ENCODE data around the gene GAS5. TPM values are rescaled to one million over a fixed set of nuclear protein-coding genes. Genes with fewer than 3 reads are reported as not detected.

GAS5 gene
- total and polyA plus RNA-seq, 9 of the 15 experiments (the other 6 are each of a cell fraction or from before 2014, with no cell fraction given): 565 to 1,860 (median 1,006) TPM

DNA sequence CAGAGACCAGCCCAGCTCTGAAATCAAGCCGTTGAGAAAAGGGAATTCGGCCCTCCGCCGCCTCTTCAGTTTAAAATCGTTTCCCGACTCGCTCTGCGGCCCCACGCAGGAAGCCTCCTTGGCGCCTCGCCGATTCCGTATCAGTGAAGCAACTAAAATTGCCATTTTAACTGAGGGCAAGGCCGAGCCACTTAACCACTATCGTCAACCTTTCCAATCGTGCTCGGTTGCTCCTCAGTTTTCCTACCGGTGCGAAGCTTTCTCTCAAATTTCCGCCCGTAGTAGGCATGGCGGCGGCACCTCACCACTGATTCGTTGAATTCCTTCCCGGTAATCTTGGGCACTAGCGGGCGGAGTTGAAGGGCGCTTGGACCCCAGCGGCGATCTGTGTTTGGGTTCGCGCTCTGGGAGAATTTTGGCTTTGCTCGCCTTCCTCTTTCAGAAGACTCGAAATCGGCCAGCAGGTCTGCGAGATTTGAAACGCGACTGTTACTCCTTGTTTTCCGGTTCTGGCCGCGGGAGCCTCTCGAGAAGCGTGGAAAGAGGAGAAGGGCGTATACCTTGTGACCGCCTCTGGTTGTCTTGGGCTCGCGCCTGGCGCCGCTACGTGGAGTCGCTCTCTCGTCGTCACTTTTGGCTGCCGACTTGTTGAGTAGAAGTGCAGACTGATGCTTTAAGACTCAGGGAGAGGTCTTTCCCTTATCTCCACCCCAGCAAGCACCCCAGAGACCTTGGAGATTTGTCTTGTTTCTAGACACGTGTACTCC is 43.3 kb downstream of the GAS5 start, which contains the start of the genes CENPL and DARS2 (continued):
- TF ChIP-seq, protein P1, sequence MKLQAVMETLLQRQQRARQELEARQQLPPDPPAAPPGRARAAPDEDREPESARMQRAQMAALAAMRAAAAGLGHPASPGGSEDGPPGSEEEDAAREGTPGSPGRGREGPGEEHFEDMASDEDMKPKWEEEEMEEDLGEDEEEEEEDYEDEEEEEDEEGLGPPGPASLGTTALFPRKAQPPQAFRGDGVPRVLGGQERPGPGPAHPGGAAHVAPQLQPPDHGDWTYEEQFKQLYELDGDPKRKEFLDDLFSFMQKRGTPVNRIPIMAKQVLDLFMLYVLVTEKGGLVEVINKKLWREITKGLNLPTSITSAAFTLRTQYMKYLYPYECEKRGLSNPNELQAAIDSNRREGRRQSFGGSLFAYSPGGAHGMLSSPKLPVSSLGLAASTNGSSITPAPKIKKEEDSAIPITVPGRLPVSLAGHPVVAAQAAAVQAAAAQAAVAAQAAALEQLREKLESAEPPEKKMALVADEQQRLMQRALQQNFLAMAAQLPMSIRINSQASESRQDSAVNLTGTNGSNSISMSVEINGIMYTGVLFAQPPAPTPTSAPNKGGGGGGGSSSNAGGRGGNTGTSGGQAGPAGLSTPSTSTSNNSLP (IDR thresholded peaks at IDR 0.05; ENCODE audit: borderline replicate concordance, low read depth, low read length): no peak
- TF ChIP-seq DIDO1 (tag; IDR thresholded peaks at IDR 0.05; ENCODE audit: low read depth) (peak; percentile 94), ZNF324 (CRISPR knock-in tag; IDR thresholded peaks at IDR 0.05) (no peak), LCOR (CRISPR knock-in tag; IDR thresholded peaks at IDR 0.05) (peak; percentile 83), ETV6 (IDR thresholded peaks at IDR 0.05; ENCODE audit: borderline replicate concordance in 1 of 2, low read depth in 2 of 2, low read length in 1 of 2) (peak in 1 of 2 experiments; percentile 48; a peak in 1 of 4 replicates), ETV6 (CRISPR knock-in tag; IDR thresholded peaks at IDR 0.05; ENCODE audit: borderline replicate concordance) (peak; percentile 89), TARDBP (IDR thresholded peaks at IDR 0.05) (peak; percentile 76; the same call in 1 of the 2 replicates), ELF1 (tag; IDR thresholded peaks at IDR 0.05) (peak; percentile 99), ARID1B (IDR thresholded peaks at IDR 0.05) (peak; percentile 51), ZNF165 (CRISPR knock-in tag; IDR thresholded peaks at IDR 0.05; ENCODE audit: borderline replicate concordance) (no peak), ZKSCAN1 (IDR thresholded peaks at IDR 0.05; ENCODE audit: low read depth, low read length) (peak; percentile 59; the same call in 1 of the 2 replicates), CEBPG (CRISPR knock-in tag; IDR thresholded peaks at IDR 0.05) (peak; percentile 86), CEBPG (tag; conservative IDR thresholded peaks at IDR 0.05 in 1 of 2, IDR thresholded peaks at IDR 0.05 in 1 of 2) (peak; percentile 65 to 77), RAD51 (IDR thresholded peaks at IDR 0.05; ENCODE audit: borderline replicate concordance, low read depth) (peak; percentile 34; the same call in 1 of the 2 replicates), ZBTB7A (IDR thresholded peaks at IDR 0.05; ENCODE audit: borderline replicate concordance, control insufficient read depth, low read depth, low read length) (peak; percentile 8; the same call in 1 of the 2 replicates), KDM1A (IDR thresholded peaks at IDR 0.05) (no peak), RFX1 (IDR thresholded peaks at IDR 0.05) (peak; percentile 29; the same call in 1 of the 2 replicates), ZNF445 (CRISPR knock-in tag; IDR thresholded peaks at IDR 0.05; ENCODE audit: low read depth) (no peak), CCAR2 (IDR thresholded peaks at IDR 0.05; ENCODE audit: low read depth, low read length) (no peak), ESRRB (CRISPR knock-in tag; IDR thresholded peaks at IDR 0.05; ENCODE audit: borderline replicate concordance) (no peak), ZNF561 (CRISPR knock-in tag; conservative IDR thresholded peaks at IDR 0.05) (no peak), GATAD2B (IDR thresholded peaks at IDR 0.05; ENCODE audit: borderline replicate concordance) (0 out of 2 replicates have a peak, but pooled peaks have one; percentile 8)
- TF ChIP-seq, protein P2, sequence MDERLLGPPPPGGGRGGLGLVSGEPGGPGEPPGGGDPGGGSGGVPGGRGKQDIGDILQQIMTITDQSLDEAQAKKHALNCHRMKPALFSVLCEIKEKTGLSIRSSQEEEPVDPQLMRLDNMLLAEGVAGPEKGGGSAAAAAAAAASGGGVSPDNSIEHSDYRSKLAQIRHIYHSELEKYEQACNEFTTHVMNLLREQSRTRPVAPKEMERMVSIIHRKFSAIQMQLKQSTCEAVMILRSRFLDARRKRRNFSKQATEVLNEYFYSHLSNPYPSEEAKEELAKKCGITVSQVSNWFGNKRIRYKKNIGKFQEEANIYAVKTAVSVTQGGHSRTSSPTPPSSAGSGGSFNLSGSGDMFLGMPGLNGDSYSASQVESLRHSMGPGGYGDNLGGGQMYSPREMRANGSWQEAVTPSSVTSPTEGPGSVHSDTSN (CRISPR knock-in tag; IDR thresholded peaks at IDR 0.05; ENCODE audit: low read depth): no peak
- TF ChIP-seq, protein P2 (tag; conservative IDR thresholded peaks at IDR 0.05; ENCODE audit: low read depth): peak; percentile 52
